ENCODE results near the gene MBNL1.
A peak's percentile ranks its signal among the peaks of the same experiment; 100 is the strongest.

The MBNL1 gene

GRCh38 chr3:152480282-152480953 is 211.7 kb downstream of the MBNL1 start:
- Mint-ChIP-seq H3K4me3 (peak overlapping the region; percentile 79 to 84), H3K27ac (peak overlapping the region; percentile 98), H3K36me3 (peaks cover 68 to 74% of the 10 kb centered on the region in 2 donors), H3K4me1 (peaks cover 35 to 88% of the 10 kb centered on the region in 2 donors), H3K27me3 (no peaks in the 10 kb centered on the region), H3K9me3 (peaks cover 23 to 33% of the 10 kb centered on the region in 2 donors)
- DNase-seq: no peak
- peak; percentile 86 to 88 for ATAC-seq (replicated peaks)

- no peak overlapping the region for H3K4me3 Mint-ChIP-seq
- H3K27me3 Mint-ChIP-seq: no peaks in the 10 kb centered on the region
- DNase-seq (no peak), ATAC-seq (replicated peaks) (no peak)
- peaks cover 13 to 48% of the 10 kb centered on the region in 2 donors for H3K4me1 Mint-ChIP-seq
- peaks cover 12 to 21% of the 10 kb centered on the region in 2 donors for H3K9me3 Mint-ChIP-seq
- H3K27ac Mint-ChIP-seq: no peak overlapping the region
- peaks cover 56 to 60% of the 10 kb centered on the region in 2 donors for H3K36me3 Mint-ChIP-seq
Observed at GRCh38 chr3:152486364-152486763, 217.6 kb downstream of the MBNL1 start.

GRCh38 chr3:152488449-152488848 is 219.7 kb downstream of the MBNL1 start:
- Mint-ChIP-seq H3K4me3 (peak overlapping the region in 1 of 2 donors; percentile 44), H3K36me3 (peaks cover 47 to 52% of the 10 kb centered on the region in 2 donors), H3K27me3 (no peaks in the 10 kb centered on the region), H3K4me1 (peaks cover 13 to 33% of the 10 kb centered on the region in 2 donors), H3K27ac (peak overlapping the region; percentile 65), H3K9me3 (peaks cover 14% of the 10 kb centered on the region in 2 donors)
- DNase-seq: no peak
- ATAC-seq (replicated peaks): peak; percentile 30 to 48

- peaks cover 21 to 49% of the 10 kb centered on the region in 2 donors for H3K4me1 Mint-ChIP-seq
- H3K36me3 Mint-ChIP-seq: peaks cover 40 to 44% of the 10 kb centered on the region in 2 donors
- ATAC-seq (replicated peaks) (peak; percentile 83 to 86), DNase-seq (no peak)
- peak overlapping the region in 1 of 2 donors; percentile 41 for H3K4me3 Mint-ChIP-seq
- H3K9me3 Mint-ChIP-seq: peaks cover 4 to 10% of the 10 kb centered on the region in 2 donors
- no peaks in the 10 kb centered on the region for H3K27me3 Mint-ChIP-seq
- H3K27ac Mint-ChIP-seq: peak overlapping the region; percentile 79
Observed at GRCh38 chr3:152491922-152492321, 223.2 kb downstream of the MBNL1 start.

GRCh38 chr3:152496286-152496685 is 227.6 kb downstream of the MBNL1 start:
- Mint-ChIP-seq H3K9me3 (peaks cover 7 to 9% of the 10 kb centered on the region in 2 donors), H3K4me1 (peaks cover 34 to 70% of the 10 kb centered on the region in 2 donors), H3K27ac (peak overlapping the region; percentile 89), H3K27me3 (no peaks in the 10 kb centered on the region), H3K4me3 (peak overlapping the region; percentile 71 to 85), H3K36me3 (peaks cover 37 to 46% of the 10 kb centered on the region in 2 donors)
- no peak for DNase-seq
- ATAC-seq (replicated peaks): peak; percentile 24 to 33

GRCh38 chr3:152496716-152497115 is 228.0 kb downstream of the MBNL1 start:
- H3K9me3 Mint-ChIP-seq: peaks cover 6 to 7% of the 10 kb centered on the region in 2 donors
- peaks cover 35 to 44% of the 10 kb centered on the region in 2 donors for H3K36me3 Mint-ChIP-seq
- DNase-seq (no peak), ATAC-seq (replicated peaks) (peak; percentile 81 to 85)
- H3K27me3 Mint-ChIP-seq: no peaks in the 10 kb centered on the region
- H3K4me1 Mint-ChIP-seq: peaks cover 31 to 66% of the 10 kb centered on the region in 2 donors
- H3K4me3 Mint-ChIP-seq: peak overlapping the region; percentile 71 to 85
- peak overlapping the region; percentile 89 for H3K27ac Mint-ChIP-seq

- DNase-seq (no peak), ATAC-seq (replicated peaks) (no peak)
- Mint-ChIP-seq H3K9me3 (peaks cover 10 to 13% of the 10 kb centered on the region in 2 donors), H3K4me3 (peak overlapping the region; percentile 34 to 41), H3K36me3 (peaks cover 40 to 48% of the 10 kb centered on the region in 2 donors), H3K4me1 (peaks cover 28 to 72% of the 10 kb centered on the region in 2 donors), H3K27ac (peak overlapping the region; percentile 91), H3K27me3 (no peaks in the 10 kb centered on the region)
Observed at GRCh38 chr3:152497457-152497856, 228.7 kb downstream of the MBNL1 start.

- ATAC-seq (replicated peaks) (no peak), DNase-seq (no peak)
- peaks cover 29 to 76% of the 10 kb centered on the region in 2 donors for H3K4me1 Mint-ChIP-seq
- peaks cover 13 to 17% of the 10 kb centered on the region in 2 donors for H3K9me3 Mint-ChIP-seq
- H3K27ac Mint-ChIP-seq: peak overlapping the region; percentile 91
- H3K36me3 Mint-ChIP-seq: peaks cover 42 to 49% of the 10 kb centered on the region in 2 donors
- H3K4me3 Mint-ChIP-seq: no peak overlapping the region
- H3K27me3 Mint-ChIP-seq: no peaks in the 10 kb centered on the region
Observed at GRCh38 chr3:152497890-152498289, 229.2 kb downstream of the MBNL1 start.

GRCh38 chr3:152499791-152500385 is 231.2 kb downstream of the MBNL1 start:
- H3K4me1 Mint-ChIP-seq: peaks cover 39 to 86% of the 10 kb centered on the region in 2 donors
- no peaks in the 10 kb centered on the region for H3K27me3 Mint-ChIP-seq
- DNase-seq (no peak), ATAC-seq (replicated peaks) (peak; percentile 22 to 41)
- H3K9me3 Mint-ChIP-seq: peaks cover 20 to 26% of the 10 kb centered on the region in 2 donors
- peak overlapping the region; percentile 67 for H3K27ac Mint-ChIP-seq
- peak overlapping the region; percentile 26 to 28 for H3K4me3 Mint-ChIP-seq
- peaks cover 56 to 62% of the 10 kb centered on the region in 2 donors for H3K36me3 Mint-ChIP-seq

- H3K4me1 Mint-ChIP-seq: peaks cover 38 to 79% of the 10 kb centered on the region in 2 donors
- peak; percentile 96 to 98 for ATAC-seq (replicated peaks)
- H3K27me3 Mint-ChIP-seq: no peaks in the 10 kb centered on the region
- H3K9me3 Mint-ChIP-seq: peaks cover 21 to 22% of the 10 kb centered on the region in 2 donors
- H3K27ac Mint-ChIP-seq: peak overlapping the region; percentile 81
- H3K36me3 Mint-ChIP-seq: peaks cover 57 to 63% of the 10 kb centered on the region in 2 donors
- DNase-seq: peak; percentile 69
- H3K4me3 Mint-ChIP-seq: peak overlapping the region; percentile 77
Observed at GRCh38 chr3:152505926-152506325, 237.2 kb downstream of the MBNL1 start.

GRCh38 chr3:152508705-152509104 is 240.0 kb downstream of the MBNL1 start:
- DNase-seq (no peak), ATAC-seq (replicated peaks) (no peak)
- H3K27ac Mint-ChIP-seq: peak overlapping the region; percentile 72
- H3K9me3 Mint-ChIP-seq: peaks cover 5 to 13% of the 10 kb centered on the region in 2 donors
- H3K4me1 Mint-ChIP-seq: peaks cover 46 to 77% of the 10 kb centered on the region in 2 donors
- H3K27me3 Mint-ChIP-seq: no peaks in the 10 kb centered on the region
- H3K36me3 Mint-ChIP-seq: peaks cover 36 to 46% of the 10 kb centered on the region in 2 donors
- H3K4me3 Mint-ChIP-seq: peak overlapping the region in 1 of 2 donors; percentile 10

- Mint-ChIP-seq H3K9me3 (peaks cover 0 to 7% of the 10 kb centered on the region in 2 donors), H3K27me3 (no peaks in the 10 kb centered on the region), H3K4me3 (peak overlapping the region; percentile 66 to 71), H3K36me3 (peaks cover 18 to 26% of the 10 kb centered on the region in 2 donors), H3K4me1 (peaks cover 31 to 72% of the 10 kb centered on the region in 2 donors), H3K27ac (peak overlapping the region; percentile 97)
- ATAC-seq (replicated peaks) (peak; percentile 84 to 91), DNase-seq (no peak)
Observed at GRCh38 chr3:152511904-152512303, 243.2 kb downstream of the MBNL1 start.

- H3K4me1 Mint-ChIP-seq: peaks cover 35 to 74% of the 10 kb centered on the region in 2 donors
- H3K36me3 Mint-ChIP-seq: peaks cover 29 to 35% of the 10 kb centered on the region in 2 donors
- H3K4me3 Mint-ChIP-seq: peak overlapping the region in 1 of 2 donors; percentile 32
- H3K9me3 Mint-ChIP-seq: peaks cover 0 to 9% of the 10 kb centered on the region in 2 donors
- H3K27me3 Mint-ChIP-seq: no peaks in the 10 kb centered on the region
- peak overlapping the region; percentile 63 for H3K27ac Mint-ChIP-seq
- ATAC-seq (replicated peaks) (peak; percentile 12 to 41), DNase-seq (no peak)
Observed at GRCh38 chr3:152513301-152513960, 244.7 kb downstream of the MBNL1 start.
